GM19023 (cell line): ENCODE data around the gene OPALIN.

Source experiments
- ATAC-seq: cut with Tn5 transposase; IDR thresholded peaks from one replicate; pipeline ENCODE4 v1.9.1; 2021; ENCODE audit warnings: mild to moderate bottlenecking, moderate library complexity; ENCODE audit not compliant: unreplicated experiment

OPALIN gene

GRCh38 chr10:96358851-96359540 lies at the start of gene OPALIN:
Gene OPALIN (minus strand): TSS chr10:96359002. CDS start chr10:96358896, 106 bp downstream.
- ATAC-seq: no peak

- ATAC-seq: no peak
These were observed 49.4 kb upstream of the OPALIN start for GRCh38 chr10:96408201-96408600.

- ATAC-seq: no peak
These were observed 48.8 kb upstream of the OPALIN start for GRCh38 chr10:96407560-96408069.

- ATAC-seq: no peak
These were observed 47.3 kb upstream of the OPALIN start for GRCh38 chr10:96406091-96406490.

- no peak for ATAC-seq
These were observed 43.9 kb upstream of the OPALIN start for GRCh38 chr10:96402417-96403305.

- no peak for ATAC-seq
These were observed 42.2 kb upstream of the OPALIN start for GRCh38 chr10:96401036-96401435.

- ATAC-seq: no peak
These were observed 41.7 kb upstream of the OPALIN start for GRCh38 chr10:96400465-96400864.

- ATAC-seq: no peak
These were observed 39.1 kb upstream of the OPALIN start for GRCh38 chr10:96397902-96398301.

- peak; percentile 64 for ATAC-seq
These were observed 37.4 kb upstream of the OPALIN start for GRCh38 chr10:96395931-96396877.

GRCh38 chr10:96390460-96390864 lies 31.7 kb upstream of the OPALIN start:
- ATAC-seq: no peak

- no peak for ATAC-seq
These were observed 31.0 kb upstream of the OPALIN start for GRCh38 chr10:96389785-96390184.

- no peak for ATAC-seq
These were observed 28.8 kb upstream of the OPALIN start for GRCh38 chr10:96387601-96388000.

- ATAC-seq: no peak
These were observed 28.4 kb upstream of the OPALIN start for GRCh38 chr10:96387161-96387560.

- no peak for ATAC-seq
These were observed 25.7 kb upstream of the OPALIN start for GRCh38 chr10:96384506-96384905.

GRCh38 chr10:96380821-96381220 lies 22.0 kb upstream of the OPALIN start:
- ATAC-seq: no peak

- ATAC-seq: no peak
These were observed 21.0 kb upstream of the OPALIN start for GRCh38 chr10:96379758-96380157.

- ATAC-seq: no peak
These were observed 19.9 kb upstream of the OPALIN start for GRCh38 chr10:96378741-96379140.

- no peak for ATAC-seq
These were observed 19.1 kb upstream of the OPALIN start for GRCh38 chr10:96377816-96378294.

GRCh38 chr10:96376483-96376882 lies 17.7 kb upstream of the OPALIN start:
- ATAC-seq: no peak

GRCh38 chr10:96374985-96375830 lies 16.4 kb upstream of the OPALIN start:
- ATAC-seq: peak; percentile 80
